Choroid plexus epithelial cell (primary cell): ENCODE measurements around the gene PSTPIP1.

Experiments used
- DNase-seq: peaks from one replicate; pipeline ENCODE4 v3.0.0-alpha.2; 2010; ENCODE audit warnings: low read depth
- H3K4me3 ChIP-seq: 2 replicates; pipeline ENCODE4 v1.5.1; 2011; ENCODE audit warnings: low read depth, mild to moderate bottlenecking, control low read depth, low read length, moderate library complexity
- TF ChIP-seq, protein P1 (sequence below): conservative IDR thresholded peaks from 2 replicates; pipeline ENCODE4 v1.5.1; 2011; ENCODE audit warnings: low read depth, mild to moderate bottlenecking, control low read depth, inconsistent platforms, low read length, moderate library complexity

PSTPIP1 gene

DNA sequence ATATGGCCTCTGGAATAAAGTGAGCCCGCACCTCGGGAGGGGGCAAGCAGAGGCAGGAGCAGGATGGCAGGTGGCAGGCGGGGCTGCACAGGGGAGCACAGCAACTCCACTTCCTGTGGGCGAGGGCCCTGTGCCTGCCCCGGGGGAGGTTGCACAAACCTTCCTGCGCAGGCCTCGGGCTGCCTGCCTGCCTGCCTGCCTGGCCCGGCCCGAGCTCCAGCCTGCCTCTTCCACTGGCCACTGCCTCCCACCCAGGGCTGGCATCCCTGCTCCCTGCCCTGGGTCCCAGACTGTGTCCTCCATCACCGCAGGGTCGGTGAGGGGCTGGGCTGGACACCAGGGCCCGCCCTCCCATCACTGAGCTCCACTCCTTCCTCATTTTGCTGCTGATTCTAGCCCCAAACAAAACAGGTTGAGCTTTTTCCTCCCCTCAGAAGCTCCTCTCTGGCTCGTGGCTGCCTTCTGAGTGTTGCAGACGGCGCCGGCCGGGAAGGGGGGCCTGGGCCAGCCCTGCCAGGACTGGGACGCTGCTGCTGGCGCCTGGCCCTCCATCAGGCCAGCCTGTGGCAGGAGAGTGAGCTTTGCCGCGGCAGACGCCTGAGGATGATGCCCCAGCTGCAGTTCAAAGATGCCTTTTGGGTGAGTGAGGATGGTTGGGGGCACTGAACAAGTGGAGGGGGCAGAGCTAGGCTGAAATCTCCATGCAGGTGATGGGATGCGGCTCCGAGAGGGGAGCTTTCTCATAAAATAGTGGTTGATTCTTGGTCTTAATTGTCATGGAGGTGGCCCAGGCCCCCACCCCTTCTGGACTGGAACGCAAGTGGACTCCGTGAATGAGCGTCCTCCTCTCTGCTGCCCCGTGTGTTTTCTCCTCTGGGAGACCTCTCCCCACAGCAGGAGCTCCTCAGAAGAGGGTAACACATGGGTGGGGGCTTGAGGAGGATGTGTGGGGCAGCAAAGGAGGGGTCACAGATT lies at the start of gene PSTPIP1:
Gene PSTPIP1, plus strand, starts transcription at position 156 of the 975 bp plus-strand sequence. Its CDS starts 448 bp downstream, at position 604.
- TF ChIP-seq, protein P1, sequence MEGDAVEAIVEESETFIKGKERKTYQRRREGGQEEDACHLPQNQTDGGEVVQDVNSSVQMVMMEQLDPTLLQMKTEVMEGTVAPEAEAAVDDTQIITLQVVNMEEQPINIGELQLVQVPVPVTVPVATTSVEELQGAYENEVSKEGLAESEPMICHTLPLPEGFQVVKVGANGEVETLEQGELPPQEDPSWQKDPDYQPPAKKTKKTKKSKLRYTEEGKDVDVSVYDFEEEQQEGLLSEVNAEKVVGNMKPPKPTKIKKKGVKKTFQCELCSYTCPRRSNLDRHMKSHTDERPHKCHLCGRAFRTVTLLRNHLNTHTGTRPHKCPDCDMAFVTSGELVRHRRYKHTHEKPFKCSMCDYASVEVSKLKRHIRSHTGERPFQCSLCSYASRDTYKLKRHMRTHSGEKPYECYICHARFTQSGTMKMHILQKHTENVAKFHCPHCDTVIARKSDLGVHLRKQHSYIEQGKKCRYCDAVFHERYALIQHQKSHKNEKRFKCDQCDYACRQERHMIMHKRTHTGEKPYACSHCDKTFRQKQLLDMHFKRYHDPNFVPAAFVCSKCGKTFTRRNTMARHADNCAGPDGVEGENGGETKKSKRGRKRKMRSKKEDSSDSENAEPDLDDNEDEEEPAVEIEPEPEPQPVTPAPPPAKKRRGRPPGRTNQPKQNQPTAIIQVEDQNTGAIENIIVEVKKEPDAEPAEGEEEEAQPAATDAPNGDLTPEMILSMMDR = no peak
- DNase-seq = no peak
- H3K4me3 ChIP-seq = no peak within 1 kb of the TSS

DNA sequence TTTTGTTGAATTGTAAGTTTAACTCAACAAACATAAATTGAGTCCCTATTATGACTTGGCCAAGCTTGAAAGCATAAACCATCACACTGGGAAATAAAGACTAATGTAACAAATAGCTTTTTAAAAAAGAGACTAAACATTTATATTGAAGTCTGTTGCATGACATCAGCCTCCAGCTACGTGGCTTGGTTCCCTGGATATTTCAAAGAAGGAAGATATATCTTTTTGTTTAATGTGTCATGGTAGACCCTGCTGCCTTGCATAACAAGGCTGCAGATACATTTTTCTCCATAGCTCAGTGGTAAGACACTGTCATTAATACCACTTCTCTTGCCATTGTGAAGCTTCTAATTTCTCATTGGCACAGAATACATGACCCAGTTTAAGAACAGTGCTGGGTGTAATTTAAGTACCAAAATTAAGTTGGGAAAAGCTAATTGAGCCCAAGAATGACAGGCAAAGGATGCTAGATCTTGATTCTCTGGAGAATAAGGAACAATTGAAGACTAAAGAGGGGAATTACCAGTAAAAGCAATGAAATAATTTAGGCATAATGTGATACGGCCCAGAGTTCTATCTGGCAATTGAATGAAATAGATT lies 49.3 kb upstream of the PSTPIP1 start:
- DNase-seq = no peak
- no peak overlapping the region for H3K4me3 ChIP-seq
- TF ChIP-seq, protein P1 = no peak

DNA sequence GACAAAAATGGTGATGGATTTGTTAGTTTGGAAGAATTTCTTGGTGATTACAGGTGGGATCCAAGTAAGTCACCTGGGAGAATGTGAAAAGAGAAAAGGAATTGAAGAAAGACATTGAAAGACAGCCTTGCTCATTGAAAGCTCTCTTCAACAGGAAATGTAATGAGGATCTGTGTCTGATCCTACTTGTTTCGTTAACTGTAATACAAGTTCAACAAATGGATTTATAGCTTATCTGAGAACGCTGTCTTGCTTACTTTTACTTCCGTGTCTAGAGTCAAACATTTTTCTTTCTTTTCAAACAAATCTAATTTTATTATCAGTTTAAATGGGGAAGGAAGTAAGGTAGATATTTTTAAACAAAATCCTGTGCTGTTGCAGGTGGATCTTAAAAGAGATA lies 47.5 kb upstream of the PSTPIP1 start:
- TF ChIP-seq, protein P1 = no peak
- no peak for DNase-seq
- no peak overlapping the region for H3K4me3 ChIP-seq

DNA sequence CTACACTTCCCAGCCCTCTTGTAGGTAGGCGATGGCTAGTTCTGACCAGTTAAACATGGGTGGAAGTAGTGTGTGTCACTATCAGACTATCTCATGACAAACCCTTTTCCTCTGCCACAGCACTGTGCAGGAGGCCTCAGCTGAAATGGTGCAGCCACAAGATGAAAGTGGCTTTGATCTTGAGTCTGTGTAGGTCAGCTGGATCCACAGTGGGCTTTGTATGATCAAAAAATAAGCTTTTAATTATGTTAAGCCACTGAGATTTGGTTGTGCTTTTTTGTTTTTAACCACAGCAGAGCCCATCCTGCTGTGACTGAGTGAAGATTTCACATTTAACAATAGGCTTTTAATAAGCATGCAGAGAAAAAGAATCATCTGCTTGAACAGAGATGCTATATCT lies 43.7 kb upstream of the PSTPIP1 start:
- TF ChIP-seq, protein P1 = no peak
- no peak overlapping the region for H3K4me3 ChIP-seq
- DNase-seq = no peak

DNA sequence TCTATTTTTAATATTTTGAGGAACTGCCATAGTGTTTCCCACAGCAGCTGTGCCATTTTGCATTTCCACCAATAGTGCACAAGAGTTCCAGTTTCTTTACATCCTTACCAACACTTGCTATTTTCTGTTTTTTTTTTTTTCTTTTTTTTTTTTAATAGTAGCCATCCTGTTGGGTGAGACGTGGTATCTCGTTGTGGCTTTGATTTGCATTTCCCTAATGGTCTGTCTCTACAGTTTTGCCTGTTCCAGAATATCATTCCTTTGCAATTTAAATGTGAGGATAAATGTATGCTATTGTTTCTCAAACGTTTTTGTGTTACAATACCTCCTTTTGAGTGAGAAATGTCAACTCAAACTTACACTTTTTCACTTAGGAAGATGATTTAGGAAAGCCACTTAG lies 41.0 kb upstream of the PSTPIP1 start:
- H3K4me3 ChIP-seq = no peak overlapping the region
- TF ChIP-seq, protein P1 = no peak
- DNase-seq = no peak

DNA sequence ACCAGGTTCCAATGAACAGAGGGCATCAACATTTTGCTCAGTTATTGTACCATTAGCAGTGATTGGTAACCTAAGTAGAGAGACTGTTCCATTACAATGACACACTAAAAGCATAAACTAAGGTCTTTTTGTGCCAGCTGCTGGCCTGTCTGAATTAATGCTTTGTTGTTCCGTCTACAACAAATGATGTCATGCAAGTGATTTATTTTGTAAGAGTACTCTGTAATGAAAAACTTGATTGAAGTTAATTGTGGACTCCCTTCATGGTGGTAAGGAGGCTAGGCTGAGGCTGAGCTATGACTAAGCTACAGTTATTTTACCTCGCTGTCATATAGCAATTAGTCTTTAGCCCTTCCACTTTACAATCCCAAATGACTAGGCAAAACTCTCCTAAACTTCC lies 40.2 kb upstream of the PSTPIP1 start:
- no peak overlapping the region for H3K4me3 ChIP-seq
- TF ChIP-seq, protein P1 = no peak
- no peak for DNase-seq
